ENCODE data around the gene ID1.
"Not testable (repeated sequence)": the region's sequence is repeated elsewhere in the genome, so short reads cannot be mapped to it uniquely, and the experiment has no call there.

DNA sequence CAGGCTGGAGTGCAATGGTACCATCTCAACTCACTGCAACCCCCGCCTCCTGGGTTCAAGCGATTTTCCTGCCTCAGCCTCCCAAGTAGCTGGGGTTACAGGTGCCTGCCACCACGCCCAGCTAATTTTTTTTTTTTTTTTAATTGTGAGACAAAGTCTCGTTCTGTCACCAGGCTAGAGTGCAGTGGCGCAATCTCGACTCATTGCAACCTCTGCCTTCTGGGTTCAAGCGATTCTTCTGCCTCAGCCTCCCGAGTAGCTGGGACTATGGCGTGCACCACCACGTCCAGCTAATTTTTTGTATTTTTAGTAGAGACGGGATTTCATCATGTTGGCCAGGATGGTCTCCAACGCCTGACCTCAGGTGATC lies 7.2 kb downstream of the ID1 start:
- TF ChIP-seq, protein P1, sequence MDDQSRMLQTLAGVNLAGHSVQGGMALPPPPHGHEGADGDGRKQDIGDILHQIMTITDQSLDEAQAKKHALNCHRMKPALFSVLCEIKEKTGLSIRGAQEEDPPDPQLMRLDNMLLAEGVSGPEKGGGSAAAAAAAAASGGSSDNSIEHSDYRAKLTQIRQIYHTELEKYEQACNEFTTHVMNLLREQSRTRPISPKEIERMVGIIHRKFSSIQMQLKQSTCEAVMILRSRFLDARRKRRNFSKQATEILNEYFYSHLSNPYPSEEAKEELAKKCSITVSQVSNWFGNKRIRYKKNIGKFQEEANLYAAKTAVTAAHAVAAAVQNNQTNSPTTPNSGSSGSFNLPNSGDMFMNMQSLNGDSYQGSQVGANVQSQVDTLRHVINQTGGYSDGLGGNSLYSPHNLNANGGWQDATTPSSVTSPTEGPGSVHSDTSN (IDR thresholded peaks at IDR 0.05) = not testable (repeated sequence)
- TF ChIP-seq, protein P2, sequence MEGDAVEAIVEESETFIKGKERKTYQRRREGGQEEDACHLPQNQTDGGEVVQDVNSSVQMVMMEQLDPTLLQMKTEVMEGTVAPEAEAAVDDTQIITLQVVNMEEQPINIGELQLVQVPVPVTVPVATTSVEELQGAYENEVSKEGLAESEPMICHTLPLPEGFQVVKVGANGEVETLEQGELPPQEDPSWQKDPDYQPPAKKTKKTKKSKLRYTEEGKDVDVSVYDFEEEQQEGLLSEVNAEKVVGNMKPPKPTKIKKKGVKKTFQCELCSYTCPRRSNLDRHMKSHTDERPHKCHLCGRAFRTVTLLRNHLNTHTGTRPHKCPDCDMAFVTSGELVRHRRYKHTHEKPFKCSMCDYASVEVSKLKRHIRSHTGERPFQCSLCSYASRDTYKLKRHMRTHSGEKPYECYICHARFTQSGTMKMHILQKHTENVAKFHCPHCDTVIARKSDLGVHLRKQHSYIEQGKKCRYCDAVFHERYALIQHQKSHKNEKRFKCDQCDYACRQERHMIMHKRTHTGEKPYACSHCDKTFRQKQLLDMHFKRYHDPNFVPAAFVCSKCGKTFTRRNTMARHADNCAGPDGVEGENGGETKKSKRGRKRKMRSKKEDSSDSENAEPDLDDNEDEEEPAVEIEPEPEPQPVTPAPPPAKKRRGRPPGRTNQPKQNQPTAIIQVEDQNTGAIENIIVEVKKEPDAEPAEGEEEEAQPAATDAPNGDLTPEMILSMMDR (IDR thresholded peaks at IDR 0.05) = not testable (repeated sequence)
- TF ChIP-seq, protein P3, sequence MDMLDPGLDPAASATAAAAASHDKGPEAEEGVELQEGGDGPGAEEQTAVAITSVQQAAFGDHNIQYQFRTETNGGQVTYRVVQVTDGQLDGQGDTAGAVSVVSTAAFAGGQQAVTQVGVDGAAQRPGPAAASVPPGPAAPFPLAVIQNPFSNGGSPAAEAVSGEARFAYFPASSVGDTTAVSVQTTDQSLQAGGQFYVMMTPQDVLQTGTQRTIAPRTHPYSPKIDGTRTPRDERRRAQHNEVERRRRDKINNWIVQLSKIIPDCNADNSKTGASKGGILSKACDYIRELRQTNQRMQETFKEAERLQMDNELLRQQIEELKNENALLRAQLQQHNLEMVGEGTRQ (IDR thresholded peaks at IDR 0.05) = not testable (repeated sequence)

Data from A549 (cell line).